HG03432 (cell line): ENCODE data around the gene MICU1.
"Not testable (repeated sequence)": the region's sequence is repeated elsewhere in the genome, so short reads cannot be mapped to it uniquely, and the experiment has no call there.

Source experiments
- ATAC-seq: cut with Tn5 transposase; IDR thresholded peaks from one replicate; pipeline ENCODE4 v1.9.1; 2021; ENCODE audit warnings: mild to moderate bottlenecking, moderate library complexity; ENCODE audit not compliant: unreplicated experiment

Gene MICU1

GRCh38 chr10:72509206-72509799 is 116.6 kb downstream of the MICU1 start:
- no peak for ATAC-seq

DNA sequence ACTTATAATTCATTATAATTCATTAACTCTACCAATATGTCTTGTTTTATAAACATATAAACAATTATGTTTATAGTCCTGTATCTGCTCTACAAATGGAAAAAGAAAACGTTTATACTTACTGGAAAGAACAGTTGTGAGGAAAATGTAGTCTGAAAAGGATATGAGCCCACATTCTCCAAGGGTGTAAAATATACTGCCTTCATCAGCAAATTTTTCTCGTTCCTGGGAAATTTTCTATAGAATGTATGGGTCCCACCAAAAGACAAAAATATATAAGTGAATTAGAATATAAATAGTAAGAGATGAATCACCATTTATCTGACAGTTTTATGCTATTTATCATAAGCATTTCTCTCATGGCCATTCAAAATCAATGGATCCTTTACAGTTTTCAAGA is 117.8 kb downstream of the MICU1 start:
- no peak for ATAC-seq

DNA sequence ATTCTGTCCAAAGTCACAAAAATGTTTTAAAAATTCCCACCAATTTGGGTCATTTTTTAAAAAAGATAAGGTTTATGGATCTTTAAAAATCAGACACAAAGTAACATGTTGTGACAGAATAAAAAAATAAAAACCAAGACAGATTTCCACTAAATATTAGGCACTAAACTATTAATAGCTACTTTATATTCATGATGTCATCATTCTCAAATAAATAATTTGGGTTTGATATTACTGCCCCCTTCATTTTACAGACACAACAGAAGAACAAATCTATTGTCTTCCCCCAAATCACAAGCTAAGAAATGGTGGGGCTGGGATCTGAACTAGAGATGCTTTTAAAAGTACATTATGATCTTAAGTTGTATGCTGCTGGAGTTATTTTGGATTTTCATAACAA is 119.4 kb downstream of the MICU1 start:
- ATAC-seq = no peak

- ATAC-seq = no peak
Observed at GRCh38 chr10:72505435-72505834, 120.4 kb downstream of the MICU1 start.

DNA sequence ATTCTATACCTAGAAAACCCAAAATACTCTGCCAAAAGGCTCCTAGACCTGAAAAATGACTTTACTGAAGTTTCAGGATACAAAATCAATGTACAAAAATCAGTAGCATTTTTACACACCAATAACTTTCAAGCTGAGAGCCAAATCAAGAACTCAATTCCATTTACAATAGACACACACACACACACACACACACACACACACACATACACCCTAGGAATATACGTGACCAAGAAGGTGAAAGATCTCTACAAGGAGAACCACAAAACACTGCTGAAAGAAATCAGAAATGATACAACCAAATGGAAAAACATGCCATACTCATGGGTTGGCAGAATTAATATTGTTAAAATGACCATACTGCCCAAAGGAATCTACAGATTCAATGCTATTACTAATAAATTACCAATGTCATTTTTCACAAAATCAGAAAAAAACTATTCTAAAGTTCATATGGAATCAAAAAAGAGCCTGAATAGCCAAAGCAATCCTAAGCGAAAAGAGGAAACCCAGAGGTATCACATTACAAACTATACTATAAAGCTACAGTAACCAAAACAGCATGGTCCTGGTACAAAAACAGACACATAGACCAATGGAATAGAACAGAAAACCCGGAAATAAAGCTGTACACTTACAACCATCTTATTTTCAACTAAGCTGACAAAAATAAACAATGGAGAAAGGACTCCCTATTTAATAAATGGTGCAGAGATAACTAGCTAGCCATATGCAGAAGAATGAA is 122.0 kb downstream of the MICU1 start:
- no peak for ATAC-seq

DNA sequence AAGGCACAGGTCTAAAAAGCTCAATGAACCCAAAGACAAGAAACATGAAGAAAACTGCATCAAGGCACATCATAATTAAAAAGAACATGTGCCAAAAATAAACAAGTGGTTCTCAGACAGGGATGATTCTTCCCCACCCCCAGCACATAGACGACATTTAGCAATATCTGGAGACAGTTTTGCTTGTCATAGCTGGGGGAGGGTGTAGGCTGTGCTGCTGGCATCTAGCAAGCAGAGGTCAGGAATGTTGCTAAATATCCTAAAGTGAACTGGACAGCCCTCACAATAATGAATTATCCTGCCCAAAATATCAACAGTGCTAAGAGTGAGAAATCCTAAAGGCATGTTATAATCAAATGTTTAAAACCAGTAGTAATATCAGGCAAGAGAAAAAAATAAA is 122.6 kb downstream of the MICU1 start:
- ATAC-seq = no peak

GRCh38 chr10:72502581-72502980 is 123.3 kb downstream of the MICU1 start:
- ATAC-seq = no peak

DNA sequence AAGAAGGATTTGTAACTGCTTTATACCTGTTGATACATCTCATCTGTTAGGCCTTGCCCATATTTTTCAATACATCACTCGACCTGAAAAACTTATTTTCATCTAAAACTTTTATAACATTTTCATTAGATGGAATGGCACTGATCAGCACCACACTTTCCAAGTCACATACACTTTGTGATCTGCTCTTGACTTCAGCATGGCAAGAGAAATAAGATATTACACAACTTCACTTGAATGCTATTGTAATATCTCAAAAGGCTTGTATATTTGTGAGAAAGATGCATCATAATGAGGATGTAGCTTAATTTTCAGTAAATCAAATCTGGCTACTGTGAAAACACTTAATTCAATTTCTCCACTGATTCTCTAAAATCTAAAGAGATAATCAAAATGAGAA is 126.2 kb downstream of the MICU1 start:
- no peak for ATAC-seq

DNA sequence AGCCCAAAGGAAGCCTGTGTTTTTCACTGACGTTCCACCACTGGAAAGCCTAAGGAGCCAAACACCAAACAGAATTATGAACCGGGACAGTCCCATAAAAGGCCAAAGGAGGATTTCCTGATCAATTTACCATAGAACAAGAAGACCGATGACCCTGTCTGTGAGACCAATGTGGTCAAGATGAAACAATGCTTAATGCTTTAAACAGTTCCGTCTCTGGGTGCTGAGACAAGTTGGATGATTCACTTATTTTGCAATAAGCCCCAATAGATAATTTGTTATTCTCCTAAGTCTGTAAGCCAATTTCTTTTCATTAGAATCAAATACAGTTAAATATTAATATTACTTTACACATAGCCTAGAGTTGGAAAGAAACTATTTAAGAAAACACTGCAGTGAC is 134.9 kb downstream of the MICU1 start:
- ATAC-seq = no peak

DNA sequence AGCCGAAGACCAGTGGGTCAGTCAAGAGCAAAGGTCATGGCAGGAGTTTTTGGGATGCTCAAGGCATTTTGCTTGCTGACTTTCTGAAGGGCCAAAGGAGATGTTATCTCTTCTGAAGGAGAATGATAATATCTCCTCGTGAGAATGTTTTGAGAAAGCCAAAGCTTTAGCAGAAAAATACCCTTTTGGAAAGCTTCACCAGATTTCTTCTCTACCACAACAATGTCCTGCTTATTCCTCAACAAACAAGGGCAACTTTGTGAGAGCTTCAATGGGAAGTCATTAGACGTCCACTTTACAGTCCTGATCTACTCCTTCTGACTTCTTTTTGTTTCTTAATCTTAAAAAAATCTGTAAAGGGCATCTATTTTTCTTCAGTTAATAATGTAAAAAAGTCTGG is 138.4 kb downstream of the MICU1 start:
- ATAC-seq = no peak

DNA sequence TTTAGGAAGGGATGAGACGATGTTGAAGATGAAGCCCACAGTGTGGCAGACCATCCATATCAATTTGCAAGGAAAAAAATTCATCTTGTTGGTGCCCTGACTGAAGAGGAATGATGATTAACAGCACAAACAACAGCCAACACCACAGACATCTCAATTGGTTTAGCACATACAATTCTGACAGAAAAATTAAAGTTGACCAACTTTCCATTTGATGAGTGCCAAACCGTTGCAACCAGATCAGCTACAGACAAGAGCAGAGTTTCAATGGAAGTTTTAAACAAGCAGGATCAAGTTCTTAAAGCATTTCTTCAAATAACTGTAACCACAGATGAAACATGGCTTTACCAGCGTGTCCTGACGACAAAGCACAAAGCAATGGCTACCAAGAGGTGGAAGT is 138.8 kb downstream of the MICU1 start:
- ATAC-seq = no peak

GRCh38 chr10:72485701-72486100 is 140.2 kb downstream of the MICU1 start:
- ATAC-seq = no peak

DNA sequence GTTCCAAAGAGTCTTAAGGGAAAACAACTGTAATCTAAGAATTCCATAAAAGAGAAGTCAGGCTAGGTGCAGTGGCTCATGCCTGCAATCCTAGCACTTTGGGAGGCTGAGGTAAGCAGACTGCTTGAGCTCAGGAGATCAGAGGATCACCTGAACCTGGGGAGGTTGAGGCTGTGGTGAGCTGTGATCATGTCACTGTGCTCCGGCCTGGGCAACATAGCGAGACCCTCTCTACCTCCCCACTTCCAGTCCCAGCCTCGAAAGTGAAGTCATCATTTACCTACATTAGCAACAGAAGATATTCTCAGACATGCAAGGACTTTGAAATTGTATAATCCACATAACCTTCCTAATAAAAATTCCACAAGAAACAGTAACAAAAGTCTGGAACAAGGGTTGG is 141.4 kb downstream of the MICU1 start:
- ATAC-seq = no peak

DNA sequence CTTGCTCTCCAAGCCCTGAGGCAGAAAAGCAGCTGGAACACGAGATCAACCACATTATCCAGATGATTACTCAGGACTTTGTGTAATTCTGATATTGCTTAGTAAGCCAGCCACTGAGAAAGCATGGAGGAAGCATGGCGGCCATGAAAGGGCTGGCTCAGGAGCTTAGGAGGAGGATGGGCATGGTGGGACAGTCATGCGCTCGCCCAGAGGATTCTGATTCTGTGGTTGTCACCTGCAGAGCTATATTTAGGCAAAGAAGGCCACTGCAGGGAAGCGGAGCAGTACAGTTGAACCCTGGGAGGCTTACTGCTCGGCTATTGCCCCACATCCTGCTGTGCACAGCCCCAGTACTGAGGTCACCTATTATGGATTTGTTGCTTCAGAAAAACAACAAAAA is 142.4 kb downstream of the MICU1 start:
- no peak for ATAC-seq

- no peak for ATAC-seq
Observed at GRCh38 chr10:72480861-72481260, 145.0 kb downstream of the MICU1 start.

- no peak for ATAC-seq
Observed at GRCh38 chr10:72477463-72477862, 148.4 kb downstream of the MICU1 start.

DNA sequence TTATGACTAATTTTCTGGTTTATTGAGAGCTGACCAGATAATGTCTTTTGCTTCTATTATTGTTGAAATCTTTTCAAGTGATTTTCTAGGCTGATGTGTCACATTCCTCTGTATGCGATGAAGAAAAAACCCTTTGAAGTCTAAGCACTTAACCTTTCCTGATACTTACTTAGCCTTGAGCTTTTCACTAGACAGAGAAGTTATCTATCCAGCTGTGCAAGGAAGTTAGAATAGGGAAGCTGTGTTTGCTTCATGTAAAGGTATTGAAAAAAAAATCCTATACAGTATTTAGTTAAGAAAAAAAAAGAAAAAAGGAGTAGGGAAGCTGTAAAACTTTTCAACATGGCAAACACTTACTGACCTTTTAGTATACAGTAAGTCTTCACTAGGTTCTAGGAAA is 153.6 kb downstream of the MICU1 start:
- ATAC-seq = no peak

- ATAC-seq = no peak
Observed at GRCh38 chr10:72470666-72471065, 155.2 kb downstream of the MICU1 start.

- not testable (repeated sequence) for ATAC-seq
Observed at GRCh38 chr10:72467064-72467463, 158.8 kb downstream of the MICU1 start.

DNA sequence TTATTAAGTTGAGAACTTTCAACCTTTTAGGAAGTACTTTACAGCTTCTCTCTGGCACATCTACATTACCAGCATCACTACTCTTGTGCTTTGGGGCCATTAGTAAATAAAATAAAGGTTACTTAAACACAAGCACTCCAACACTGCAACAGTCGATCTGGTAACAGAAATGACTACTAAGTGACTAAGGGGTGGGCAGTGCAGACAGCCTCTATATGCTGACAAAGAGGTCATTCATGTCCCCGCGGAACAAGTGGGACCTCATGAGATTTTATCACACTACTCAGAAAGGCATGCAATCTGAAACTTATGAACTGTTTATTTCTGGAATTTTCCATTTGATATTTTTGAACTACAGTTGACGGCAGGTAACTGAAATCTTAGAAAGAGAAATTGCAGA is 159.9 kb downstream of the MICU1 start:
- no peak for ATAC-seq

DNA sequence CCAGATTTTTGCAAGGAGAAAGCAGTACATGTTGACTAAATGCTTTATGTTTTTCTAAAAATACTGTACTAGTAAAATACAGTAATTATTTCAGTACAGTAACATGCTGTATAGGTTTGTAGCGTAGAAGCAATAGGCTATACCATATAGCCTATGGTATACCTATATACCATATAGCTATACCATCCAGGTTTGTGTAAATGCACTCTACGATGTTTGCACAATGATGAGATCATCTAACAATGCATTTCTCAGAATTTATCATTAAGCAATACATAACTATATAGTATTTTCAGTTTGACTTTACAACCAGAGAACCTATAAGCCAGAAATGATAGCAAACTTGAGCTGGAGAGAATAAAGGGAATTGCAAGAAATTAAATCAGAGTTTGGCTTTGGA is 161.4 kb downstream of the MICU1 start:
- no peak for ATAC-seq

DNA sequence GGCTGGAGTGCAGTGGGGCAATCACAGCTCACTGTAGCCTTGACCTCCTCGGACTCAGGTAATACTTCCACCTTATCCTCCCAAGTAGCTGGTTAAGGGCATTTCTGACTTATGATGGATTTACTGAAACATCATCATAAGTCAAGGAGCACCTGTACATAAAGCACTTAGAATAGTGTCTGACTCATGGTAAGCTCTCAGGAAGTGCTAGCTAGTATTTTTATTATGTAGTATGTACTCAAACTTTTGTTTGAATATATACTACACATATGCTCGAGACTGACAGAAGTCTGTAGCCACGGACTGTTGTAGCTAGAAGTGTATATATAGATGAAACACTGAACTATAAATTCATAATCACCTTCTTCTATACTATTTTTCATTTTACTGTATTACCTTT is 163.6 kb downstream of the MICU1 start:
- no peak for ATAC-seq

- ATAC-seq = no peak
Observed at GRCh38 chr10:72461085-72461484, 164.8 kb downstream of the MICU1 start.
